Endothelial cell of umbilical vein (primary cell): Measurements from ENCODE around the gene CAPN2. TPM values are rescaled to one million over a fixed set of nuclear protein-coding genes. Genes with fewer than 3 reads are reported as not detected.

Experiments
- BruUV-seq: library from RNA; stranded (reverse); fragments of 400-500 nt; replicated peaks from 2 replicates; lab custom pipeline; 2021; lab: Mats Ljungman, UMichigan
- CTCF ChIA-PET: fragments of 300-600, 350-600 bp; sonication (Branson Sonifier 250); formaldehyde crosslinking; loops from one replicate; lab custom pipeline; 2021; ENCODE audit warnings: antibody characterized with exemption, inconsistent platforms; lab: Charles Lee
- POLR2A ChIA-PET: fragments of 300-600, 350-600 bp; sonication (Branson Sonifier 250); formaldehyde crosslinking; loops from one replicate; lab custom pipeline; 2021; ENCODE audit warnings: antibody characterized with exemption, inconsistent platforms; lab: Charles Lee
- DNase-seq: peaks from one replicate; pipeline ENCODE4 v3.0.0-alpha.2; 2011; ENCODE audit warnings: low read depth, low spot score
- FAIRE-seq: peaks from 2 replicates; lab custom pipeline; 2011; peaks lifted over from hg19 to GRCh38; lab: Jason Lieb, UNC
- H2AFZ ChIP-seq: 2 replicates; pipeline ENCODE4 v1.6.0; 2012; ENCODE audit warnings: low read depth, low read length, control low read depth, inconsistent platforms
- H3K27ac ChIP-seq: 2 replicates; pipeline ENCODE4 v1.5.1; 2011; ENCODE audit warnings: low read depth, mild to moderate bottlenecking, control low read depth, low read length, moderate library complexity; ENCODE audit not compliant: insufficient read depth
- H3K27me3 ChIP-seq, 2 experiments: 2 replicates each; pipeline versions ENCODE4 v1.6.0 to v1.6.1; 2011; ENCODE audit warnings: low read length in 2 of 2, mixed read lengths in 1 of 2; ENCODE audit not compliant: control insufficient read depth in 2 of 2, insufficient read depth in 2 of 2
- H3K36me3 ChIP-seq, 2 experiments: 2 replicates in 1 of 2; 3 replicates in 1 of 2; pipeline ENCODE4 v1.5.1; 2011; ENCODE audit warnings: low read length in 2 of 2, mild to moderate bottlenecking in 1 of 2, moderate library complexity in 1 of 2; ENCODE audit not compliant: control insufficient read depth in 2 of 2, insufficient read depth in 2 of 2; ENCODE audit errors: extremely low read depth in 1 of 2
- H3K4me1 ChIP-seq: 3 replicates; pipeline ENCODE4 v1.5.1; 2011; ENCODE audit warnings: mild to moderate bottlenecking, low read length; ENCODE audit not compliant: control insufficient read depth, insufficient read depth; ENCODE audit errors: extremely low read depth
- H3K4me2 ChIP-seq: 2 replicates; pipeline ENCODE4 v1.6.1; 2011; ENCODE audit warnings: low read length, control low read depth, mixed read lengths; ENCODE audit not compliant: insufficient read depth
- H3K4me3 ChIP-seq, 3 experiments: fragments of 200-600 bp in 1 of 3; sonication (generic), shearing (Covaris generic) in 1 of 3; replicated peaks in 1 of 3; 2 replicates each; pipeline ENCODE4 v1.5.1; 2011 to 2016; ENCODE audit warnings: control low read depth in 3 of 3, low read length in 3 of 3, mild to moderate bottlenecking in 2 of 3, inconsistent platforms in 1 of 3, low read depth in 1 of 3, moderate library complexity in 1 of 3; ENCODE audit not compliant: insufficient read depth in 1 of 3
- H3K79me2 ChIP-seq: 2 replicates; pipeline ENCODE4 v1.6.0; 2012; ENCODE audit warnings: low read length, inconsistent platforms; ENCODE audit not compliant: control insufficient read depth, insufficient read depth
- H3K9ac ChIP-seq: replicated peaks from 2 replicates; pipeline ENCODE3; 2011; ENCODE audit warnings: low read length, control low read depth; ENCODE audit not compliant: insufficient read depth; ENCODE audit errors: extremely low read depth
- H3K9me1 ChIP-seq: replicated peaks from 3 replicates; pipeline ENCODE4 v1.6.0; 2011; ENCODE audit warnings: mild to moderate bottlenecking, low read length; ENCODE audit not compliant: control insufficient read depth, insufficient read depth; ENCODE audit errors: extremely low read depth
- H3K9me3 ChIP-seq: replicated peaks from 2 replicates; pipeline ENCODE4 v1.5.1; 2012; ENCODE audit warnings: low read length, inconsistent platforms; ENCODE audit not compliant: control insufficient read depth, insufficient read depth
- H4K20me1 ChIP-seq: replicated peaks from 2 replicates; pipeline ENCODE3; 2011; ENCODE audit warnings: mild to moderate bottlenecking, low read length; ENCODE audit not compliant: control insufficient read depth, insufficient read depth; ENCODE audit errors: extremely low read depth
- EZH2 ChIP-seq: IDR thresholded peaks from 2 replicates; pipeline ENCODE4 v1.6.1; 2012; ENCODE audit warnings: borderline replicate concordance, low read depth, mild to moderate bottlenecking, moderate library complexity, low read length, inconsistent platforms; ENCODE audit not compliant: severe bottlenecking
- FOS ChIP-seq: IDR thresholded peaks from 2 replicates; pipeline ENCODE4 v1.6.1; 2011; ENCODE audit warnings: mild to moderate bottlenecking, low read length, moderate library complexity, borderline replicate concordance; ENCODE audit not compliant: insufficient read depth
- GATA2 ChIP-seq: IDR thresholded peaks from 2 replicates; pipeline ENCODE4 v1.7.0; 2011; ENCODE audit warnings: low read depth, mild to moderate bottlenecking, moderate library complexity, mixed read lengths, low read length; ENCODE audit not compliant: insufficient read length, insufficient read depth
- JUN ChIP-seq: IDR thresholded peaks from 2 replicates; pipeline ENCODE4 v1.6.1; 2011; ENCODE audit warnings: borderline replicate concordance, low read depth; ENCODE audit not compliant: insufficient read length, insufficient read depth
- MYC ChIP-seq: IDR thresholded peaks from one replicate; pipeline ENCODE4 v1.6.1; 2011; ENCODE audit warnings: mild to moderate bottlenecking, low read depth, low read length
- POLR2A ChIP-seq: IDR thresholded peaks from 2 replicates; pipeline ENCODE4 v1.6.1; 2012; ENCODE audit warnings: low read depth, mild to moderate bottlenecking, control low read depth, low read length
- POLR2AphosphoS5 ChIP-seq: IDR thresholded peaks from 2 replicates; pipeline ENCODE4 v1.6.1; 2012; ENCODE audit warnings: low read depth, mild to moderate bottlenecking, control low read depth, low read length, moderate library complexity; ENCODE audit not compliant: insufficient read depth
- dilution Hi-C: fragments of 300-500 bp; cut with MboI; formaldehyde crosslinking; loops from one replicate; pipeline ENCODE4 v1.15.0; 2019; ENCODE audit warnings: low sequenced_read_pairs; ENCODE audit not compliant: extremely low pct_ligation_motif_present
- intact Hi-C: fragments of 100-400 bp; cut with micrococcal nuclease; formaldehyde crosslinking; loops from one replicate; pipeline ENCODE4 v1.10.0; 2022
- polyA plus RNA-seq, 4 experiments: library from polyadenylated mRNA; depleted of rRNA in 3 of 4; stranded (reverse) in 3 of 4; unstranded in 1 of 4; fragments of >200 nt; gene quantifications; 2 replicates each; pipeline versions ENCODE4 v1.2.1 to v1.2.3, GENCODE V29; 2011 to 2012; ENCODE audit warnings: missing spikeins in 1 of 4
- total RNA-seq: library from RNA; stranded (reverse); gene quantifications from 2 replicates; pipeline ENCODE4 v1.2.3, GENCODE V29; 2021
- TF ChIP-seq, protein P1 (sequence below): IDR thresholded peaks from 2 replicates; pipeline ENCODE4 v1.6.1; 2011; ENCODE audit not compliant: insufficient read depth, insufficient read length
- TF ChIP-seq, protein P2 (sequence below), 2 donors: IDR thresholded peaks; 1 replicate in 1 of 2; 2 replicates in 1 of 2; pipeline ENCODE4 v1.5.1; 2011; ENCODE audit warnings: low read length in 2 of 2, mild to moderate bottlenecking in 2 of 2, moderate library complexity in 2 of 2, control low read depth in 1 of 2, inconsistent platforms in 1 of 2, low read depth in 1 of 2; ENCODE audit not compliant: insufficient read depth in 1 of 2; ENCODE audit errors: extremely low read depth in 1 of 2

The CAPN2 gene
- total and polyA plus RNA-seq, 2 donors (not counting 3 experiments of a cell fraction or from before 2014, with no cell fraction given): 110 to 420 TPM

DNA sequence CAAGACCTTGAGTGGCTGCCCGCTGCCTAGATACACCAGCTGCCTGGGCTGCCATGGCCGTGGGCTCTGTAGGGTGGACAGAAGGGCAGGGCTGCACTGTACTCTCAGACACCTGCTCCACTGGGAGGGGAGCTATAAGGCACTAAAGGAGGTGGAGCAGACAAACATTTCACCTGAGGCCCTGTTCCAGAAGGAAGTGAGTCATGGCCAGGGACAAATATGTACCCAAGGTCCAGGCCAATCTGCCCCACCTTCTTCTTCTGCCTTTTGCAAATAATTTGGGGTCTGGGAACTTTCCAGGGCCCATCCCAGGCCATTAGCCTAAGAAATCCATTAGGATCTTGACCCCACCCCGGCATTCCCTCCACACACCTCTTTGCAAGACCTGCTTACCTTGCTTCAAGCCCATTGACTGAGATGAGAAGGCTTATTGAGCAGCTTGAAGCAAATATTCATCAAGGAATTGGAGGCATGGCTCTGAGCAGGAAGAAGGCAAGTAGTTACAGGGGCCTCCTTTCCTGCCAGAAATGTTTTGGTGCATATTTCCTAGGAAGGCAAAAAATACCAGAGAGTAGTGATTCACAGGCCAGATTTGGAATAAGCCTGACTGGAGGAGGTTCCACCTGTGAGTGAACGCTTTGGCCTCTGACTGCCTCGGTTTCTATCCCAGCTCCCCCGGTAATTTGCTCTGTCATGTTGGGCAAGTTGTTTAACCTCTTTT is 46.6 kb upstream of the CAPN2 start, which contains the start of gene CAPN8:
Gene CAPN8 (minus strand): TSS at position 110 of the 721 bp plus-strand sequence. CDS start 55 bp downstream, at position 55.
- no peak within 1 kb of the TSS for H3K9ac ChIP-seq
- H3K9me1 ChIP-seq: no peaks in the 10 kb centered on the region
- no peak for TF ChIP-seq EZH2
- TF ChIP-seq GATA2: no peak
- TF ChIP-seq, protein P1, sequence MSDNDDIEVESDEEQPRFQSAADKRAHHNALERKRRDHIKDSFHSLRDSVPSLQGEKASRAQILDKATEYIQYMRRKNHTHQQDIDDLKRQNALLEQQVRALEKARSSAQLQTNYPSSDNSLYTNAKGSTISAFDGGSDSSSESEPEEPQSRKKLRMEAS: no peak
- no peak for TF ChIP-seq POLR2AphosphoS5
- TF ChIP-seq JUN: no peak
- TF ChIP-seq, protein P2, sequence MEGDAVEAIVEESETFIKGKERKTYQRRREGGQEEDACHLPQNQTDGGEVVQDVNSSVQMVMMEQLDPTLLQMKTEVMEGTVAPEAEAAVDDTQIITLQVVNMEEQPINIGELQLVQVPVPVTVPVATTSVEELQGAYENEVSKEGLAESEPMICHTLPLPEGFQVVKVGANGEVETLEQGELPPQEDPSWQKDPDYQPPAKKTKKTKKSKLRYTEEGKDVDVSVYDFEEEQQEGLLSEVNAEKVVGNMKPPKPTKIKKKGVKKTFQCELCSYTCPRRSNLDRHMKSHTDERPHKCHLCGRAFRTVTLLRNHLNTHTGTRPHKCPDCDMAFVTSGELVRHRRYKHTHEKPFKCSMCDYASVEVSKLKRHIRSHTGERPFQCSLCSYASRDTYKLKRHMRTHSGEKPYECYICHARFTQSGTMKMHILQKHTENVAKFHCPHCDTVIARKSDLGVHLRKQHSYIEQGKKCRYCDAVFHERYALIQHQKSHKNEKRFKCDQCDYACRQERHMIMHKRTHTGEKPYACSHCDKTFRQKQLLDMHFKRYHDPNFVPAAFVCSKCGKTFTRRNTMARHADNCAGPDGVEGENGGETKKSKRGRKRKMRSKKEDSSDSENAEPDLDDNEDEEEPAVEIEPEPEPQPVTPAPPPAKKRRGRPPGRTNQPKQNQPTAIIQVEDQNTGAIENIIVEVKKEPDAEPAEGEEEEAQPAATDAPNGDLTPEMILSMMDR (IDR thresholded peaks at IDR 0.05; ENCODE audit: extremely low read depth in 1 of 2, insufficient read depth in 1 of 2, low read depth in 1 of 2, low read length in 2 of 2): no peak
- TF ChIP-seq FOS: no peak
- TF ChIP-seq POLR2A: no peak
- no peak for TF ChIP-seq MYC
- H2AFZ ChIP-seq: no peak within 1 kb of the TSS
- DNase-seq (no peak), FAIRE-seq (no peak)
- H4K20me1 ChIP-seq: no peaks in the 10 kb centered on the region
- H3K79me2 ChIP-seq: no peaks in the 10 kb centered on the region
- H3K9me3 ChIP-seq: no peaks in the 10 kb centered on the region
- no peaks in the 10 kb centered on the region for H3K4me1 ChIP-seq
- no peaks in the 10 kb centered on the region for H3K27me3 ChIP-seq
- H3K36me3 ChIP-seq: no peaks in the 10 kb centered on the region
- POLR2A ChIA-PET: no interaction called here
- no TSS peak for BruUV-seq
- no peak within 1 kb of the TSS for H3K4me2 ChIP-seq
- intact Hi-C loops: no loop called here
- CTCF ChIA-PET: no interaction called here
- dilution Hi-C loops: no loop called here
- no peak within 1 kb of the TSS for H3K27ac ChIP-seq
- H3K4me3 ChIP-seq: no peak within 1 kb of the TSS
